ENCODE measurements around the gene TNK1.

TNK1 gene

GRCh38 chr17:7413346-7413985 is 32.6 kb downstream of the TNK1 start:
- TF ChIP-seq POLR2AphosphoS5 (IDR thresholded peaks at IDR 0.05; ENCODE audit: low read depth, low read length): no peak
- TF ChIP-seq REST (IDR thresholded peaks at IDR 0.05; ENCODE audit: insufficient read depth in 1 of 2, low read depth in 2 of 2, low read length in 2 of 2): no peak

GRCh38 chr17:7414837-7415236 is 33.9 kb downstream of the TNK1 start:
- TF ChIP-seq SIN3A (IDR thresholded peaks at IDR 0.05; ENCODE audit: borderline replicate concordance, insufficient read depth, low read length) (no peak), TAF1 (IDR thresholded peaks at IDR 0.05; ENCODE audit: borderline replicate concordance, insufficient read depth, low read length) (no peak), POLR2AphosphoS5 (IDR thresholded peaks at IDR 0.05; ENCODE audit: low read depth, low read length) (no peak), FOXP2 (optimal IDR thresholded peaks at IDR 0.05; ENCODE audit: borderline replicate concordance, extremely low read depth, extremely low read length, insufficient read depth) (no peak), REST (IDR thresholded peaks at IDR 0.05; ENCODE audit: insufficient read depth in 1 of 2, low read depth in 2 of 2, low read length in 2 of 2) (no peak)

GRCh38 chr17:7415784-7416183 is 34.9 kb downstream of the TNK1 start:
- TF ChIP-seq REST (IDR thresholded peaks at IDR 0.05; ENCODE audit: insufficient read depth in 1 of 2, low read depth in 2 of 2, low read length in 2 of 2) (no peak), TAF1 (IDR thresholded peaks at IDR 0.05; ENCODE audit: borderline replicate concordance, insufficient read depth, low read length) (no peak), FOXP2 (optimal IDR thresholded peaks at IDR 0.05; ENCODE audit: borderline replicate concordance, extremely low read depth, extremely low read length, insufficient read depth) (no peak)

GRCh38 chr17:7416323-7416722 is 35.4 kb downstream of the TNK1 start:
- TF ChIP-seq TAF1 (IDR thresholded peaks at IDR 0.05; ENCODE audit: borderline replicate concordance, insufficient read depth, low read length) (no peak), SIN3A (IDR thresholded peaks at IDR 0.05; ENCODE audit: borderline replicate concordance, insufficient read depth, low read length) (no peak), FOXP2 (optimal IDR thresholded peaks at IDR 0.05; ENCODE audit: borderline replicate concordance, extremely low read depth, extremely low read length, insufficient read depth) (no peak), REST (IDR thresholded peaks at IDR 0.05; ENCODE audit: insufficient read depth in 1 of 2, low read depth in 2 of 2, low read length in 2 of 2) (no peak), POLR2AphosphoS5 (IDR thresholded peaks at IDR 0.05; ENCODE audit: low read depth, low read length) (no peak)

GRCh38 chr17:7417056-7417655 is 36.3 kb downstream of the TNK1 start:
- TF ChIP-seq TAF1 (IDR thresholded peaks at IDR 0.05; ENCODE audit: borderline replicate concordance, insufficient read depth, low read length) (no peak), POLR2AphosphoS5 (IDR thresholded peaks at IDR 0.05; ENCODE audit: low read depth, low read length) (no peak)

Data from PFSK-1 (cell line).